Stimulated activated CD8-positive, alpha-beta memory T cell treated with anti-CD3 and anti-CD28 coated beads, Interleukin-2, amount 100 ng/mL, for 1 hour (primary cell): ENCODE data around the gene MED16.
"Not testable (repeated sequence)": the region's sequence is repeated elsewhere in the genome, so short reads cannot be mapped to it uniquely, and the experiment has no call there.

Experiments used
- DNase-seq, 2 donors: peaks; one replicate each; pipeline ENCODE4 v3.0.0-alpha.2; 2020; ENCODE audit warnings: low read depth in 2 of 2

Gene MED16

DNA sequence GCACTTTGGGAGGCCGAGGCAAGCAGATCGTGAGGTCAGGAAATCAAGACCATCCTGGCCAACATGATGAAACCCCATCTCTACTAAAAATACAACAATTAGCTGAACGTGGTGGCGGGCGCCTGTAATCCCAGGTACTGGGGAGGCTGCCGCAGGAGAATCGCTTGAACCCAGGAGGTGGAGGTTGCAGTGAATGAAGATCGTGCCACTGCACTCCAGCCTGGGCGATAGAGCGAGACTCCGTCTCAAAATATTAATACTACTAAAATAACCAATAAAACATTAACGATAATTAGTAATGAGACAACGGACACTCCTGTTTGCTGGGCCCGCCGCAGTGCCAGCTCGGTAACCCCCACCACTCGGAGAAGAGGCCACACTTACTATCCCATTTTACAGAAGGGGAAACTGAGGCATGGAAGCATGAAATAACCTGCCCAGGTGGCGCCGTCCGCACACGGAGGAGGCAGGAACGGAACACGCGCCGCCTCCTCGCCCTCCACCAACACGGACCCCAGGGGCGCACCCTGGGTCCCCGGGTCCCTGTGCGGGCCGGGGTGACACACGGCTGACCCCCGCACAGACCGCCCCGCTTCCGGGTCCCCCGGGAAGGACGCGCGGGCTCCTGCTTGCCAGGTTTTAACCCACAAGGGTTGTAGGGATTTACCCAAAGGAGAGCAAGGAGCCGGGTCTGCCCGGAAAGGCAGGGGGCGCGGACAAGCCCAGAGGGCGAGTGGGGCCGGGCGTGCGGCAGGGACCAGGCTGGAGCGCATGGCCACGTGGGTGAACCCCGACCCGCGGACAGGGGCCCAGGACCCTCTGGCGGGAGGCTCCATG lies 18.4 kb upstream of the MED16 start:
- no peak for DNase-seq

DNA sequence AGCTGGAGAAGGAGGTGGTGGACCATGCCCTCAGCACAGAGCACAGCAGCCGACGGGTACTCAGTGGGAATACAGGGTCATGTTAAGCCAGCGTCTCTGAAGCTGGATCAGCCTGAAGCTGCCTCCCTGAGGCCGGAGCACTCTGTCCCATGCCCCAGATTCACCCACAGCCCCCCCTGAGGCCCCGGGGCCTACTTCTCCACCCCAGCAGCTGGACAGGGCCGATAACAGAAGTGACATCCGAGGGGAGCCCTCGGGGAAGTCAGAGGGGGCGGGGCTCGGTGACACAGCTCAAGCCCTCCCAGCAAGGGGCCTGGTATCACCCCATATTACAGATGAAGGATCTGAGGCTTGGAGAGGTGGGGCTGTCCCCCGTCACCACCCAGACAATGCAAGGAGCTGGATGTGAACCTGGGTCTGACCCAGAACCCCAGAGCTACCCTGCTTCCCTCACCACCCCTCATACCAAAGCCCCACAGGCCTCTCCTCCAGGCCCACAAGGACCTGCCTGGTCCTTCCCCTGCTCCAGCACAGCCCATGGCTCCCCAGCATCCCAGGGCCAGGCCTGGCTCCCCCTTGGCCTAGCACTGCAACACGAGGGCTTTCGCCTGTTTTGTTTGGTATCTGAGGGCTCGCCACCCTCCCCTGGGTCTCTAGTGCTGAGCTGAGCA lies 14.3 kb upstream of the MED16 start:
- no peak for DNase-seq

DNA sequence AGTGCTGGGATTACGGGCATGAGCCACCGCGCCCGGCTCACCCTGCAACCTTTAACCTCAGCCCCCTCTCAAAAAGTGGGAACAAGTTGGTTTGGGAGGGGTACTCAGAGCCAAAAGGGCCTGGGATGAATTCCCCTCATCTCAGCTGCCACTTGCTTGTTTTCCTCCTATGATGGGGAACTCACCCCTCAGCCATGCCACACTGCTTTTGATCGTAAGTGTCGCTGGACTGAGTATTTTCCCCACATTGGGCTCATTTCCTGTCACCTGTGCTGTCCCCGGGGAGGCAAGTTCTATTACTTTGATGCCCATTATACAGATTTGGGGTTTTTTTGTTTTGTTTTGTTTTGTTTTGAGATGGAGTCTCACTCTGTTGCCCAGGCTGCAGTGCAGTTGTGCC lies 13.5 kb upstream of the MED16 start:
- DNase-seq, result no peak

DNA sequence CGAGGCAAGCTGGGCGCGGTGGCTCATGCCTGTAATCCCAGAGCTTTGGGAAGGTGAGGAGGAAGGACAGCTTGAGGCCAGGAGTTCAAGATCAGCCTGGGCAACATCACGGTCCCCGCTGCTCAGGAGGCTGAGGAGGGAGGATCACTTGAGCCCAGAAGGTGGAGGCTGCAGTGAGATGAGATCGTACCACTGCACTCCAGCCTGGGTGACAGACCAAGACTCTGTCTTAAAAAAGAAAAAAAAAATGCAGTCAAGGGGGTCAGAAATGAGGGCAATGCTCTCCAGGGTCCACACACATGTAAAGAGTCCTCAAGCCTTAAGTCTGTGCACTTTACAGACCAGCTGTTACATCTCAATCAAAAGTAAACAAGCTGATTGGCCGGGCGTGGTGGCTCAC lies 11.6 kb upstream of the MED16 start:
- DNase-seq, result no peak

DNA sequence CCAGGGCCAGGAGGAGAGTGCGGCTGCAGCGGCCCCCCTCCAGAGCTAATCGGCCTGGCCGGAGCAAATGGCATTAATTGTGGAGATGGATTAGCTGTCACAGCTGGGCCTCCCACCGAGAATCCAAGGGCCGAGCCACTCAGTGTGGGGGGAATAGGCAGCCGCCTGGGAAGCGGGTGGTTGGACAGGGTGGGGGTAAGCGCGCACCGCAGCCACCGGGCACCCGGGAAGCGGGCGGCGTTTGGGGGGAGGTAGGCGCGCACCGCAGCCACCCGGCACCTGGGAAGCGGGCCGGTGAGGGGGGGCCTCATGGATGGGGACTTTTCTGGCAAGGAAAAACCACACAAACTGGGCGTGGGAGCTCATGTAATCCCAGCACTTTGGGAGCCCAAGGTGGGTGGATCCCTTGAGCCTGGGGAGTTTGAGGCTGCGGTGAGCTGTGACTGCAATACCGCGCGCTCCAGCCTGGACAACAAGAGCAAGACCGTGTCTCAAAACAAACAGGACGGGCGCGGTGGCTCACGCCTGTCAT lies 10.3 kb upstream of the MED16 start:
- DNase-seq, result no peak

DNA sequence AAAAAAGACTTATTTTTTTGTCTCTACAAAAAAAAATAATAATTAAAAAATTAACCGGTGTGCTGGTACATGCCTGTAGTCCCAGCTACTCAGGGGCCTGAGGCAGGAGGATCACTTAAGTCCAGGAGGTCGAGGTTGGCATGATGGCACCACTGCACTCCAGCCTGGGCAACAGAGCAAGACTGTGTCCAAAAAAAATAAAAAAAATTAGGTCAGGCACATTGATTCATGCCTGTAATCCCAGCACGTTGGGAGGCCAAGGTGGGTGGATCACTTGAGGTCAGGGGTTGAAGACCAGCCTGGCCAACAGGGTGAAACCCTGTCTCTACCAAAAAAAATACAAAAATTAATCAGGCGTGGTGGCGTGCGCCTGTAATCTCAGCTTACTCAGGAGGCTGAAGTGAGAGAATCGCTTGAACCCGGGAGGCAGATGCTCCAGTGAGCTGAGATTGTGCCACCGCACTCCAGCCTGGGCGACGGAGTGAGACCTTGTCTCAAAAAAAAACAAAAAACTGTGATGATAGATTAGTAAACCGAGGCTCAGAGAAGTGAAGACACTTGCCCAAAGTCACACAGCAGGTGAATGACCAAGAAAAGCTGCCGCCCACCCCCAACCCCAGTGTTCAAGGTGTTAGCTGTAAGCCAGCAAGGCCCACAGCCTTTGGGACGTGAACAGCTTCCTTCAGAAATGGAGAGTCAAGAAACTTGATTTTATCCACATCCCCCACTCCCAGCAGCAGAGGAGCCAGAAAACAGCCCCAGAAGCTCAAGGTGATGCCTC lies 9.6 kb upstream of the MED16 start:
- DNase-seq, result no peak

DNA sequence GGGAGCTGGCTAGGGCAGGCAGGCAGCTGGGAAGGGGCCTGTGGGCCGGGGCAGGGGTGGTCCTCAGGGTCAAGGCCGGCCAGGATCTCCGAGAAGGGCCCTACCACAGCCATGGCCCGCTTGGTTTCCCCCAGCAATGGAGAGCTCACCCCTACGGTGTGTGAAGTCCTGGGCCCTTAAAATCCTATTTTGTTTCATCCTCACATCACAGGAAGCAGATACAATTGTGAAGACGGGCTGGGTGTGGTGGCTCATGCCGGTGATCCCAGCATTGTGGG lies 9.0 kb upstream of the MED16 start:
- DNase-seq, result no peak

DNA sequence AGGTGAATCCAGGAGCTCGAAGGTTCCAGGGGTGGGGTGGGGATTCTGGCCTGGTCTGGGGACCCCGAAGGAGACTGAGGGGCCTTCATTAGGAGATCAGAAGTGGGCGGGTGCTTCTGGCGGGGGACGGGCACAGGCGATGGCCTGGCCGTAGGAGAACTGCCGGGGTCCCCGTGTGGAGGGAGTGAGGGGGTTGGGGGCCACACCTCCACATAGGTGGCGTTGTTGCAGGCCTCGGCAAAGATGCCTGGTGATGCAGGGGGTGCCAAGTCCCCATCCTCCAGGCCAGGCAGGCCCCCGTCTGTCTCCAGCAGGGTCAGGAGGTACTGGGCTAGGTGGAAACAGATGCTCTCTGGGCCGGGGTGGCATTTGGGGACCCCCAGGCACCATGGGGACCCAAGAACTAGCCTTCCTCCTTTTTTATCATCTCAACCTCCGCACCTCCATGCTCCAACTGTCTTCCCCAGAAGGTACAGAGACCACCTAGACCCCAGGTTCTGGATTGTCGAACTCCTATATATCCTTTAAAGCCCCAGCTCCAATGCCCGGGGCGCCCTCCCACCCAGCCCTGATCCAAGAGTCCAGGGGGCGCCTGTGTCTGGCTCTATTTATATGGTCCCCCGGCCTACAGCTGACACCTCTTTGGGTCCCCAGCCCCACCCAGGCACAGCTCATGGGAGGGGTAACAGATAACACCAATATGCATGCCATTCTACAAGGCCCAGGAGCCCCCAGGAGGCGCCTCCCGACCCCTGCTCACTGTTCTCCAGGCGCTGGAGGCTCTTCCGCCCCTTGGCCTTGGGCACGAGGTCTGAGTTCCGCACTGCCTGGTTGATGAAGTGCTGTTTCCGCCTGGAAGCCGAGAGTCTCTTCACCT lies 8.5 kb upstream of the MED16 start:
- DNase-seq, result no peak

DNA sequence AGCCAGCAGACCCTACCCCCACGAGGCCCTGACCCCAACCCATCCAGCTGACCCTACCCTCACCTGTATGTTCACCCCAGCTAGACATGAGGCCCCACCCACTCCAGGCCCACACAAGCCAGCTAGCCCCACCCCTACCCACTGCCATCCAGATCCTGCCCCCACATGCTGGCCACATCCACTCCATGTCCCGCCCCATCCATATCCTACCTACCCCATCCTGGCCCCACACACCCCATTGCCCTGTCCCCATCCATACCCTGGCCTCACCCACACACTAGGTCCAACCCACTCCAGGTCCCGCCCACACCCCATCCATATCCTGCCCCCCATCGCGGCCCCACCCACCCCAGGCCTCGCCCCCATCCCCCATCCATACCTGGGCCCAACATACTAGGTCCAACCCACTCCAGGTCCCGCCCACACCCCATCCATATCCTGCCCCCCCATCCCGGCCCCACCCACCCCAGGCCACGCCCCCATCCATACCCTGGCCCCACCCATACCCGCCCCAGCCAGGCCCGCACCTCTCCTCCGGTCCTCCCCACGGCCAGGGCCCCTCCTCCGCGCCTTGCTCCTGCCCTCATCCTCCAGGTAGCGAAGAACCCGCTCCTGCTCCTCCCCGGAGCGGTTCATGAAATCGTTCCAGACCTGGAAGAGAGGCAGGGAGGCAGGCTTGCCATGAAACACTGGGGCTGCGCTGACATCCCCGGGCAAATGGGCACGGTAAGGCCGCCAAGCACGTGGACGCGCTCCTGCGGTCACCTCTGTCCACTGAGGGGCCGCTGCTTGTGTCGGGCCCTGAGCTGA lies 7.5 kb upstream of the MED16 start:
- DNase-seq, result no peak

DNA sequence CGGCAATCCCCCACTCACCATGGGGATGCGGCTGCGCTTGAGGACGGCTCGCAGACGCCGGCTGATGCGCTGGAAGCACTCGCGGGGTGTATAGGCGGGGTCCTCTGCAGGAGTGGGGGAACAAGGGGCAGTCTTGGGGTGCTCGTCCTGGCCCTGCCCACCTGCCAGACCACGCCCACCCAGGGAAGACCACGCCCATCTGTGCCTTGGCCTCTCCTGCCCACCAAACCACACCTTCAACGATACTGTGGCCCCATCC lies 7.0 kb upstream of the MED16 start:
- DNase-seq, result no peak

DNA sequence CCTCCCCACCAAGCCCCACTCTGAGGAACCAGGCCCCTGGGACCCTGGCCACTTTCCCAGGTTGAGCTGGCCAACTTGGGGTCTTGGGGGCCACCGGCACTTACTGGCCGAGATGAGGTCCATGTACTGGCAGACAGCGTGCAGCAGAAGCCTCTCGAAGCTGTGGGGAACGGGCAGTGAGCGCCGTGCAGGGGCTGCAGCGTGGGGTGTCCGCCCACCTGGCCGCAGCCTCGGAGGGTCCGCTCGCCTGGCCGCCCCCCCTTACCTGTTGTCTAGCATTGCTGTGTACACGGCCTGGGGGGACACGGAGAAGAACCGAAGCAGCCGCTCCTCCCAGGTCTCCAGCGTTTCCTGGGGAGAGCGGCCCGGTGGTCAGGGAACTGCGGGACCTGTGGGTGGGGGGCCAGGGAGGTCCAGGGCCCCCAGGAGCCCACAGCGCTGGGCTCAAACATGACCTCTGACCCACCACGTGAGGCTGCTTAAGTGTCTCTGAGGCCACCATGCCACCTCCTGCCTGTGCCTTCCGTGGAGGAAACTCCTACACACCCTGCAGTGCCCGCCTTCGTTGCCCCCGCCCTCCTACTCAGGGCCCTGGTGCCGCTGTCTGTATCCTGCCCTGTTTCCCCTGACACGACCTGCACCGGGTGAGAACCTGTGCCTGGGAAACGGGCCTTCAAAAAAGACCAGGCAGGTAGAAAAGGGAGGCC lies 6.5 kb upstream of the MED16 start:
- no peak for DNase-seq

DNA sequence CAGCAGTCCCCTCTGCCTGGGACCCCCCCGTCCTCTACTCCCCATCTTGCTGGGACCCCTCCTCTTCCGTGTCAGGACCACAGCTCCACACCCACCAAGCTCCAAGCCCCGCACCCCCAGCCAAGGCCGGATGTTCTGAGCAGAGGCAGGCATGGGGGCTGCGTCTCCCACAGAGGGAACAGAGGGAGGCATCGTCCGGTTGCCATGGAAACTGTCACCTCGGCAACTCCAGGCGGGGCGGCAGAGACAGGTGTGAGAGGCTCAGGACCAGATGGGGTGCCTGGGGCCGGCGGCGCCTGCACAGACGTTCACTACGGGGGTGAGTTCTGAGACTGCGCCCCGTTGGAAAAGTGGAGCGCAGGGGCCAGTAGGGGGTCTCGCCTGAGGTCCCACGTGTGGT lies 5.7 kb upstream of the MED16 start:
- no peak for DNase-seq

DNA sequence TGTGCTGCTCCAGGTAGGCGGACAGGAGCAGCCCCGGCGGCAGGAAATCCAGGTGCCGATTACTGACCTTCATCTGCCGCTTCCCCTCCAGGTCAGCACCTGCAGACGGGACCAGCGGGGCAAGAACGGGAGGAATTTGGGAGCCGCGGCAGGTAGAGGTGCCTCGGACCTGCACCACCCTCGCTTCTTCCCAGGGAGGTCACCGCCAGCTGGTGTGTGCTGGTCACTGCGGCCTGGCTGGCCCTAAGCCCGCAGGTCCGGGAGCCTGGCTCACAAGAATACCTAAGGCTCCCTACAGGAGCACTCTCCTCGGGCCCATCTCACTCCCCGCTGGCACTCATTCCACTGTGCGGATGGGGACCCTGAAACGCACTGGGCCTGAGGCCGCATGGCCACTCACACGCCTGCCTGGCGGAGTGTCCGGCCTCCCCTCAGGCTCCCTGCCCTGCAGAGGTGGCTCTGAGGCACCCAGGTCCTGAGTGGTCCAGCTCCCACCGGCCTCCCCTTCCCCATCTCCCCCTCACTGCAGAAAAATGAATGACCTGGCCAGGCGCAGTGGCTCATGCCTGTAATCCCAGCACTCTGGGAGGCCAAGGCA lies 4.6 kb upstream of the MED16 start:
- DNase-seq, result no peak

DNA sequence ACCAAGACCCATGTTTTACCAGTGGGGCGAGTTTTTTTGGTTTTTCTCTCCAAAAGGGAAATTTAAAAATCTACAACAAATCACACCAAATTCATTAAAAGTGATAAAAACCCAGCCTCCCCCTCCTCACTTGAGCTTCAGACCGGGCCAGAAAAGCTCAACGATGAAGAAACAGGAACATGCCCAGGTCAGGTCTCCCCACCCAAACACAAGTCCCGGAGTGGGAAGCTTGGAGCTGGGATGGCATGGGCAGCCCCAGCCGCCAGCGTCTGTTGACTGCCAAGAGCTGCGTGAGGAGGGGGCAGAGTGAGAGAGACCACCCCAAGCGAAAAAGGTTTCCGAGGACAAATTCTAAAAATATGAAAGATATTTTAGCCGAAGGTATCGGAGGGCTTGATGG lies 4.0 kb upstream of the MED16 start:
- no peak for DNase-seq

DNA sequence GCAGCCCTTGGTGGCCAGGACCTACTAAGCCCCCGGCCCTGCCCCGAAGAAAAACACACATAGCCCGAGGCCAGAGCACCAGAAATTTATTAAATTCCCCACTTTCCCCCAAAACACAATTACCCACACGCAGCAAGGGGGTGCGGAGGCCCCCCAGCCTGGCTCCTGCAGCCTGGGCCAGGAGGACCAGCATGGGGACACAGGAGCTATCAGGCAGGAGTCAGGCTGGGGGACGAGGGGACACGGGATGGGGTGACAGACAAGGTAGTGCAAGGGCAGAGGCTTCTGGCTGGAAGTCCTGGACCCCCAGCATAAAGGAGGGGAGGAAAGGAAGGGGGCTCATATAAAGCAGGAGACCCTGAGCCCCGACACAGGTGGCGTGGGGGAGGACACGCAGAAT lies 3.4 kb upstream of the MED16 start:
- no peak for DNase-seq

DNA sequence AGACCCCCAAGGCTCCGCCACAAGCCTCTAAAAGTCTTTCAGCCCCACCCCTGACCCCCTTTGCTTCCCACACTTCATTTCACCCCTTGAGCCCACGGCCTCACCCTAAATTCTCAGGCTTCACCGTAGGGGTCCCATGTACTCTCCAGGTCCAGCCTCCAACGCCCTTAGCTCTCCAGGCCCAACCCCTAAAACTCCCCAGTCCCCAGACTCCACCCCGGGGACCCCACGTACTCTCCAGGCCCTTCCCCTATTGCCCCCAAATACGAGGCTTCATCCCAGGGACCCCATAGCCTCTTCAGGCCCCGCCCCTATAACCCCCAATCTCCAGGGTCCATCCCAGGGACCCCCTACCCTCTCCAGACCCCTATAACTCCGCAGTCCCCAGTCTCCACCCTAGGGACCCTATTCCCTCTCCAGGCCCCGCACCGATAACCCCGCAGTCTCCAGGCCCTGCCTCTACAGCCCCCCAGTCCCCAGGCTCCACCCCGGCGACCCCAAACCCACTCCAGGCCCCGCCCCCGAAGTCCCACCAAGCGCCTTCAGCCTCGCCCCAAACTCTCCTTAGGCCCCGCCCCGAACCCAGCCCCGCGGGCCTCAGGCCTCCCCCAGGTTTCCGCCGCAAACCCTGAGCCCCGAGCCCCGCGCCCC lies 619 bp downstream of the MED16 start:
- no peak for DNase-seq

DNA sequence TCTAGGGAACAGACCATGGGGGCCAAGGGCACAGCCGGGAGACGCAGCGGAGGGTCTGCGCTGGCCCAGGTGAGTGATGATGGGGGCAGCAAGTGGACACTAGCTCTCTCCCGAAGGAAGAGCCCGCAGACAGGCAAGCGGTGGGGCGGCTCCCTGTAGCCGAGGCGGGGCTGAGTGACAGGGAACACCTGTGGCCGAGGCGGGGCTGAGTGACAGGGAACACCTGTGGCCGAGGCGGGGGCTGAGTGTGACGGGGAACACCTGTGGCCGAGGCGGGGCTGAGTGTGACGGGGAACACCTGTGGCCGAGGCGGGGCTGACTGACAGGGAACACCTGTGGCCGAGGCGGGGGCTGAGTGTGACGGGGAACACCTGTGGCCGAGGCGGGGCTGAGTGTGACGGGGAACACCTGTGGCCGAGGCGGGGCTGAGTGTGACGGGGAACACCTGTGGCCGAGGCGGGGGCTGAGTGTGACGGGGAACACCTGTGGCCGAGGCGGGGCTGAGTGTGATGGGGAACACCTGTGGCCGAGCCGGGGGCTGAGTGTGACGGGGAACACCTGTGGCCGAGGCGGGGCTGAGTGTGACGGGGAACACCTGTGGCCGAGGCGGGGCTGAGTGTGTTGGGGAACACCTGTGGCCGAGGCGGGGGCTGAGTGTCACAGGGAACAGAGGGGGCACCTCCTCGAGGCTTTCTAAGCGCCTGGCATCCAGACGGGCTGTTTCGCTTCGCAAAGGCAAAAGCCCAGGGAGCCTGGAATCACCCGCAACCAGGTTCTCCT lies 1.4 kb downstream of the MED16 start:
- not testable (repeated sequence) for DNase-seq

DNA sequence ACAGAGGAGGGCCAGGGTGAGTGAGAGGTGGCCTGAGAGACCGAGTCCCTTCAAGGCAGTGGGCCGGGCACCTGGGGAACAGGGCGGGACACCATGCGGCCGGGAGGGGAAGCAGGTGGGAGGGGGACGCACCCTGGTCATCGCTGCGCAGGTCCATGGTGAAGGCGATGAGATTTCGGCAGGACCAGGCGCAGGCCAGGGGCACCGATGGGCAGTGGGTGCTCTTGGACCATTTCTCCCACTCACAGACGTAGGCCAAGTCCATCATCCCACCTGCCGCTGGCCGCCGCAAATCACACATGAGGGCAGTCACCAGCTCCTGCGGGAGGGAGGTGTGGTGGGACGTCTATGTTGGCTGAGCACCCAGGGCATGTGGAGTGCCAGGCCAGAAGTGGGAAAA lies 2.2 kb downstream of the MED16 start:
- DNase-seq, result no peak
